Urinary bladder (tissue), 4 donors: Measurements from ENCODE around the gene HELZ. TPM values are rescaled to one million over a fixed set of nuclear protein-coding genes. Genes with fewer than 3 reads are reported as not detected.

Experiments used
- DNase-seq: peaks from one replicate; pipeline ENCODE4 v3.0.0-alpha.2; 2015; ENCODE audit errors: extremely low spot score
- H3K27ac ChIP-seq: one replicate; pipeline ENCODE4 v1.5.1; 2013; ENCODE audit warnings: low read depth, mild to moderate bottlenecking, moderate library complexity
- H3K36me3 ChIP-seq: one replicate; pipeline ENCODE4 v1.6.1; 2013; ENCODE audit warnings: mild to moderate bottlenecking, moderate library complexity; ENCODE audit not compliant: insufficient read depth
- H3K4me1 ChIP-seq: one replicate; pipeline ENCODE4 v1.6.1; 2013; ENCODE audit warnings: mild to moderate bottlenecking, moderate library complexity; ENCODE audit not compliant: insufficient read depth
- H3K4me3 ChIP-seq: one replicate; pipeline ENCODE4 v1.5.1; 2013; ENCODE audit warnings: low read depth, low read length
- WGBS: extraction: QIAGEN DNeasy Blood & Tissue Kit; methylation state at CpG from one replicate; pipeline ENCODE4 v1.1.7; 2013; 5-methylcytosine and 5-hydroxymethylcytosine counted together
- polyA plus RNA-seq: library from polyadenylated mRNA; stranded (reverse); fragments of 200-250 nt; gene quantifications from one replicate; pipeline ENCODE4 v1.2.3, GENCODE V29; 2013
- total RNA-seq: library from RNA; depleted of rRNA; stranded (reverse); fragments of >200 nt; gene quantifications from one replicate; pipeline ENCODE4 v1.2.3, GENCODE V29; 2014
- donor health status: healthy with polysubstance abuse.
- donor health status: healthy.

The HELZ gene
- total and polyA plus RNA-seq, 2 donors = 7.8 to 129 TPM

- DNase-seq = no peak
- Histone ChIP-seq H3K4me3 (no peak overlapping the region), H3K27ac (no peak overlapping the region), H3K4me1 (no peaks in the 10 kb centered on the region), H3K36me3 (no peaks in the 10 kb centered on the region)
- 90% methylated on average over 5 of the region's 5 CpGs for WGBS
These were observed 152.7 kb downstream of the HELZ start for GRCh38 chr17:67092291-67092690.

GRCh38 chr17:67090341-67090740 is 154.7 kb downstream of the HELZ start:
- no peak overlapping the region for H3K27ac ChIP-seq
- H3K36me3 ChIP-seq = peaks cover 5% of the 10 kb centered on the region
- no peak overlapping the region for H3K4me3 ChIP-seq
- DNase-seq = no peak
- H3K4me1 ChIP-seq = no peaks in the 10 kb centered on the region

GRCh38 chr17:67088639-67089038 is 156.4 kb downstream of the HELZ start:
- no peak overlapping the region for H3K27ac ChIP-seq
- H3K36me3 ChIP-seq = peaks cover 5% of the 10 kb centered on the region
- no peak overlapping the region for H3K4me3 ChIP-seq
- no peak for DNase-seq
- WGBS = 98% methylated on average over 3 of the region's 3 CpGs
- no peaks in the 10 kb centered on the region for H3K4me1 ChIP-seq

GRCh38 chr17:67085406-67085805 is 159.6 kb downstream of the HELZ start:
- H3K36me3 ChIP-seq = peaks cover 8% of the 10 kb centered on the region
- DNase-seq = no peak
- 86% methylated on average over 3 of the region's 3 CpGs for WGBS
- H3K4me1 ChIP-seq = no peaks in the 10 kb centered on the region
- H3K27ac ChIP-seq = no peak overlapping the region
- no peak overlapping the region for H3K4me3 ChIP-seq

- Histone ChIP-seq H3K27ac (no peak overlapping the region), H3K36me3 (peaks cover 8% of the 10 kb centered on the region), H3K4me1 (no peaks in the 10 kb centered on the region), H3K4me3 (no peak overlapping the region)
- no peak for DNase-seq
- WGBS = 81% methylated on average over 1 of the region's 1 CpG
These were observed 162.9 kb downstream of the HELZ start for GRCh38 chr17:67082107-67082506.

GRCh38 chr17:67080804-67081203 is 164.2 kb downstream of the HELZ start:
- H3K27ac ChIP-seq = no peak overlapping the region
- H3K4me3 ChIP-seq = no peak overlapping the region
- peaks cover 3% of the 10 kb centered on the region for H3K36me3 ChIP-seq
- WGBS = 90% methylated on average over 2 of the region's 2 CpGs
- DNase-seq = no peak
- no peaks in the 10 kb centered on the region for H3K4me1 ChIP-seq

GRCh38 chr17:67079491-67079890 is 165.5 kb downstream of the HELZ start:
- H3K27ac ChIP-seq = no peak overlapping the region
- H3K4me3 ChIP-seq = no peak overlapping the region
- WGBS = 96% methylated on average over 2 of the region's 2 CpGs
- H3K36me3 ChIP-seq = peaks cover 3% of the 10 kb centered on the region
- DNase-seq = no peak
- H3K4me1 ChIP-seq = no peaks in the 10 kb centered on the region

GRCh38 chr17:67078292-67078691 is 166.7 kb downstream of the HELZ start:
- 94% methylated on average over 11 of the region's 11 CpGs for WGBS
- DNase-seq = no peak
- Histone ChIP-seq H3K4me1 (no peaks in the 10 kb centered on the region), H3K27ac (no peak overlapping the region), H3K4me3 (no peak overlapping the region), H3K36me3 (peaks cover 3% of the 10 kb centered on the region)

GRCh38 chr17:67076290-67076689 is 168.7 kb downstream of the HELZ start:
- Histone ChIP-seq H3K4me3 (no peak overlapping the region), H3K4me1 (no peaks in the 10 kb centered on the region), H3K27ac (no peak overlapping the region), H3K36me3 (peaks cover 2% of the 10 kb centered on the region)
- no peak for DNase-seq
- 80% methylated on average over 7 of the region's 7 CpGs for WGBS

- peaks cover 2% of the 10 kb centered on the region for H3K36me3 ChIP-seq
- H3K27ac ChIP-seq = no peak overlapping the region
- WGBS = 85% methylated on average over 3 of the region's 3 CpGs
- no peak for DNase-seq
- no peak overlapping the region for H3K4me3 ChIP-seq
- H3K4me1 ChIP-seq = no peaks in the 10 kb centered on the region
These were observed 170.2 kb downstream of the HELZ start for GRCh38 chr17:67074781-67075180.

- WGBS = 90% methylated on average over 3 of the region's 3 CpGs
- H3K4me3 ChIP-seq = no peak overlapping the region
- no peak overlapping the region for H3K27ac ChIP-seq
- H3K4me1 ChIP-seq = no peaks in the 10 kb centered on the region
- DNase-seq = no peak
- peaks cover 2% of the 10 kb centered on the region for H3K36me3 ChIP-seq
These were observed 172.1 kb downstream of the HELZ start for GRCh38 chr17:67072885-67073284.

GRCh38 chr17:67071595-67071994 is 173.4 kb downstream of the HELZ start:
- Histone ChIP-seq H3K4me3 (no peak overlapping the region), H3K4me1 (no peaks in the 10 kb centered on the region), H3K36me3 (peaks cover 2% of the 10 kb centered on the region), H3K27ac (no peak overlapping the region)
- no peak for DNase-seq

GRCh38 chr17:67069603-67070136 is 175.3 kb downstream of the HELZ start:
- WGBS = 77% methylated on average over 5 of the region's 5 CpGs
- peaks cover 2% of the 10 kb centered on the region for H3K36me3 ChIP-seq

GRCh38 chr17:67068999-67069398 is 176.0 kb downstream of the HELZ start:
- H3K4me3 ChIP-seq = no peak overlapping the region
- WGBS = 52% methylated on average over 3 of the region's 3 CpGs
- H3K36me3 ChIP-seq = peaks cover 2% of the 10 kb centered on the region
- H3K27ac ChIP-seq = no peak overlapping the region
- H3K4me1 ChIP-seq = no peaks in the 10 kb centered on the region
- no peak for DNase-seq

More at GRCh38 chr17:67069603-67070136, 175.3 kb downstream of the HELZ start:
- H3K27ac ChIP-seq = no peak overlapping the region
- DNase-seq = no peak
- H3K4me1 ChIP-seq = no peaks in the 10 kb centered on the region
- no peak overlapping the region for H3K4me3 ChIP-seq
